ENCODE measurements around the gene FBXO31. TPM values are rescaled to one million over a fixed set of nuclear protein-coding genes. Genes with fewer than 3 reads are reported as not detected.

Gene FBXO31
- total RNA-seq, 2 experiments from 2014 or later = 35.7 to 38.9 TPM

DNA sequence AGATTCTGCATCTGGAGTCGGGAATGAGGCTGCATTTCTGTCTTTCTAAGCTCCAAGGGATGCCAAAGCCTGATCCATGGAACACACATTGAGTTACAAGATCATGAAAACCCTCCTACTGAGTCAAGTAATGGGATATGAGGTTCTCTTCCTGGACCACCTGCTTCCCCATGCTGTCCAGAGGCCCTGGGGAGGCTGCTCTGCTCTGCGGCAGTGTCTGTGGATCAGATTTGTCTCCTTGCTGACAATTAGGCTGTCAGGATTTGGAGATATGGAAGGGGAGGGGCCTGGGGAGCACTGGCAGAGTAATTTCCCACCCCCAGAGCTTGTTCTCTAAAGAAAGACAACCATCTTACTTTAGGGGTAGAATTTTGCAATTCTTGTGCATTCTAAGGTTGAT is 99.4 kb downstream of the FBXO31 start:
- ChIA-PET CTCF (no interaction called here), POLR2A (no interaction called here)
- H3K4me3 ChIP-seq (ENCODE audit: low read length) = no peak overlapping the region
- Mint-ChIP-seq H3K36me3 (ENCODE audit: low read depth) (no peaks in the 10 kb centered on the region), H3K9me3 (peaks cover 3% of the 10 kb centered on the region), H3K27ac (no peak overlapping the region), H3K4me3 (no peak overlapping the region), H3K27me3 (no peaks in the 10 kb centered on the region), H3K4me1 (ENCODE audit: low read depth) (no peaks in the 10 kb centered on the region)
- H3K9me3 ChIP-seq (ENCODE audit: control insufficient read depth in 1 of 2, insufficient read depth in 1 of 2, low read length in 2 of 2) = peaks cover 0 to 6% of the 10 kb centered on the region in 2 experiments
- H3K4me1 ChIP-seq (ENCODE audit: insufficient read depth, low read length) = no peaks in the 10 kb centered on the region
- H3K36me3 ChIP-seq (ENCODE audit: insufficient read depth, low read length) = no peaks in the 10 kb centered on the region
- no peaks in the 10 kb centered on the region for H3K27me3 ChIP-seq (ENCODE audit: control insufficient read depth in 1 of 2, insufficient read depth in 2 of 2, low read length in 2 of 2)
- intact Hi-C loops (cut with DNase I, micrococcal nuclease) = no loop called here
- no peak overlapping the region for H3K27ac ChIP-seq (ENCODE audit: low read depth in 1 of 2, low read length in 2 of 2)
- DNase-seq = no peak
- no peak for TF ChIP-seq CTCF (IDR thresholded peaks at IDR 0.05)
- ATAC-seq (ENCODE audit: poor library complexity) = no peak

DNA sequence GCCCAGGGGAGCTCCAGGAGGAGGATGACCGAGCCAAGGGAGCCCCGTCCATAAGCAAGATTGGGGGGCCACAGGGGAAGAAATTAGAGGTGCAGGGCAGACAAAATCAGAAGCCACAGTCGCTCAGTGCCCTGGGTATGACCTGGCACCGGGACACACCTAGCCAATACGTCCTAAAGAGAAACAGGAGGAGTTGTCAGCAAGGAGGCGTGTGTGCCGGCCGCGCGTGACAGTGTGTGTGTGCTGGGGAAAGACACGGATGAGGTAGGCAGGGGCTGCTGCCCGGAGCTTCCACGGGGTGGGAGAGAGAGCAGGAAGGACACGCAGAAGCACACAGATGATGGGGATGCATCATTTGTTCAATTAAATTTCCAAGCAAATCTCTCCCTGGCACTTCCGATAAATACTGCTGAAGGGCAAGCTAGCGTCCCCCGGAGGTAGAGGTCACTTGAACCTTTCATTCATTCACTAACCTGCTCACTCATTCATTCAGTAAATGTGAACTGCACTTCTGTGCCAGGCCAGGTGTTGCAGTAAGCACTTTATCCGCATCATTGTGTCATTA is 104.4 kb downstream of the FBXO31 start:
- Mint-ChIP-seq H3K4me3 (no peak overlapping the region), H3K36me3 (ENCODE audit: low read depth) (no peaks in the 10 kb centered on the region), H3K27me3 (peaks cover 5% of the 10 kb centered on the region), H3K27ac (no peak overlapping the region), H3K4me1 (ENCODE audit: low read depth) (no peaks in the 10 kb centered on the region), H3K9me3 (no peaks in the 10 kb centered on the region)
- no peaks in the 10 kb centered on the region for H3K36me3 ChIP-seq (ENCODE audit: insufficient read depth, low read length)
- POLR2A ChIA-PET = no interaction called here
- H3K9me3 ChIP-seq (ENCODE audit: control insufficient read depth in 1 of 2, insufficient read depth in 1 of 2, low read length in 2 of 2) = no peaks in the 10 kb centered on the region
- ATAC-seq (ENCODE audit: poor library complexity) = no peak
- no peak for TF ChIP-seq CTCF (IDR thresholded peaks at IDR 0.05)
- DNase-seq = no peak
- peaks cover 0 to 3% of the 10 kb centered on the region in 2 experiments for H3K27me3 ChIP-seq (ENCODE audit: control insufficient read depth in 1 of 2, insufficient read depth in 2 of 2, low read length in 2 of 2)
- CTCF ChIA-PET = no interaction called here
- no peaks in the 10 kb centered on the region for H3K4me1 ChIP-seq (ENCODE audit: insufficient read depth, low read length)
- intact Hi-C loops (cut with DNase I, micrococcal nuclease) = loop anchor here in 1 of 2 experiments (5.0 kb wide), 1 partner anchor 717 kb away; no protein-coding TSS in a partner anchor
- H3K4me3 ChIP-seq (ENCODE audit: low read length) = no peak overlapping the region
- H3K27ac ChIP-seq (ENCODE audit: low read depth in 1 of 2, low read length in 2 of 2) = no peak overlapping the region

- Histone ChIP-seq H3K27ac (ENCODE audit: low read depth in 1 of 2, low read length in 2 of 2) (no peak overlapping the region), H3K36me3 (ENCODE audit: insufficient read depth, low read length) (no peaks in the 10 kb centered on the region), H3K4me1 (ENCODE audit: insufficient read depth, low read length) (no peaks in the 10 kb centered on the region), H3K27me3 (ENCODE audit: control insufficient read depth in 1 of 2, insufficient read depth in 2 of 2, low read length in 2 of 2) (peaks cover 0 to 3% of the 10 kb centered on the region in 2 experiments), H3K4me3 (ENCODE audit: low read length) (no peak overlapping the region), H3K9me3 (ENCODE audit: control insufficient read depth in 1 of 2, insufficient read depth in 1 of 2, low read length in 2 of 2) (no peaks in the 10 kb centered on the region)
- no peaks in the 10 kb centered on the region for H3K4me1 Mint-ChIP-seq (ENCODE audit: low read depth)
- no peaks in the 10 kb centered on the region for H3K36me3 Mint-ChIP-seq (ENCODE audit: low read depth)
- ATAC-seq (ENCODE audit: poor library complexity) = no peak
- no peak overlapping the region for H3K27ac Mint-ChIP-seq
- no peaks in the 10 kb centered on the region for H3K9me3 Mint-ChIP-seq
- CTCF ChIA-PET = no interaction called here
- peaks cover 5% of the 10 kb centered on the region for H3K27me3 Mint-ChIP-seq
- POLR2A ChIA-PET = no interaction called here
- TF ChIP-seq CTCF (IDR thresholded peaks at IDR 0.05) = peak; percentile 30
- H3K4me3 Mint-ChIP-seq = no peak overlapping the region
- DNase-seq = peak in 7 of 14 experiments; percentile 5 to 42 (median 10)
- intact Hi-C loops (cut with DNase I, micrococcal nuclease) = loop anchor here (1.0 to 5.0 kb wide), 2 partner anchors 714 to 716 kb away; no protein-coding TSS in a partner anchor
These were observed 105.1 kb downstream of the FBXO31 start for GRCh38 chr16:87278191-87279093.

Other genes starting within 250 kb of the FBXO31 start
- gene C16orf95, start 66.4 kb downstream of the FBXO31 start, total RNA-seq = 1 to 10 TPM in 1 of 2 experiments, under 1 TPM in 1; 0.74 to 1.2 TPM
- 10 to 100 TPM; 92.4 to 96.6 TPM for gene MAP1LC3B, start 8.6 kb upstream of the FBXO31 start, total RNA-seq
- 10 to 100 TPM; 16.4 to 18.3 TPM for gene ZCCHC14, start 109.2 kb upstream of the FBXO31 start, total RNA-seq
- not detected for gene JPH3, start 218.7 kb upstream of the FBXO31 start, total RNA-seq

Measured in CD4-positive, alpha-beta T cell (primary cell).